Activated CD4-positive, alpha-beta T cell treated with anti-CD3 and anti-CD28 coated beads for 48 hours (primary cell): ENCODE data around the gene TCAF1.
A peak's percentile ranks its signal among the peaks of the same experiment; 100 is the strongest.

Experiments
- DNase-seq: peaks from one replicate; pipeline ENCODE4 v3.0.0-alpha.2; 2020

TCAF1 gene, protein sequence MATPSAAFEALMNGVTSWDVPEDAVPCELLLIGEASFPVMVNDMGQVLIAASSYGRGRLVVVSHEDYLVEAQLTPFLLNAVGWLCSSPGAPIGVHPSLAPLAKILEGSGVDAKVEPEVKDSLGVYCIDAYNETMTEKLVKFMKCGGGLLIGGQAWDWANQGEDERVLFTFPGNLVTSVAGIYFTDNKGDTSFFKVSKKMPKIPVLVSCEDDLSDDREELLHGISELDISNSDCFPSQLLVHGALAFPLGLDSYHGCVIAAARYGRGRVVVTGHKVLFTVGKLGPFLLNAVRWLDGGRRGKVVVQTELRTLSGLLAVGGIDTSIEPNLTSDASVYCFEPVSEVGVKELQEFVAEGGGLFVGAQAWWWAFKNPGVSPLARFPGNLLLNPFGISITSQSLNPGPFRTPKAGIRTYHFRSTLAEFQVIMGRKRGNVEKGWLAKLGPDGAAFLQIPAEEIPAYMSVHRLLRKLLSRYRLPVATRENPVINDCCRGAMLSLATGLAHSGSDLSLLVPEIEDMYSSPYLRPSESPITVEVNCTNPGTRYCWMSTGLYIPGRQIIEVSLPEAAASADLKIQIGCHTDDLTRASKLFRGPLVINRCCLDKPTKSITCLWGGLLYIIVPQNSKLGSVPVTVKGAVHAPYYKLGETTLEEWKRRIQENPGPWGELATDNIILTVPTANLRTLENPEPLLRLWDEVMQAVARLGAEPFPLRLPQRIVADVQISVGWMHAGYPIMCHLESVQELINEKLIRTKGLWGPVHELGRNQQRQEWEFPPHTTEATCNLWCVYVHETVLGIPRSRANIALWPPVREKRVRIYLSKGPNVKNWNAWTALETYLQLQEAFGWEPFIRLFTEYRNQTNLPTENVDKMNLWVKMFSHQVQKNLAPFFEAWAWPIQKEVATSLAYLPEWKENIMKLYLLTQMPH

DNA sequence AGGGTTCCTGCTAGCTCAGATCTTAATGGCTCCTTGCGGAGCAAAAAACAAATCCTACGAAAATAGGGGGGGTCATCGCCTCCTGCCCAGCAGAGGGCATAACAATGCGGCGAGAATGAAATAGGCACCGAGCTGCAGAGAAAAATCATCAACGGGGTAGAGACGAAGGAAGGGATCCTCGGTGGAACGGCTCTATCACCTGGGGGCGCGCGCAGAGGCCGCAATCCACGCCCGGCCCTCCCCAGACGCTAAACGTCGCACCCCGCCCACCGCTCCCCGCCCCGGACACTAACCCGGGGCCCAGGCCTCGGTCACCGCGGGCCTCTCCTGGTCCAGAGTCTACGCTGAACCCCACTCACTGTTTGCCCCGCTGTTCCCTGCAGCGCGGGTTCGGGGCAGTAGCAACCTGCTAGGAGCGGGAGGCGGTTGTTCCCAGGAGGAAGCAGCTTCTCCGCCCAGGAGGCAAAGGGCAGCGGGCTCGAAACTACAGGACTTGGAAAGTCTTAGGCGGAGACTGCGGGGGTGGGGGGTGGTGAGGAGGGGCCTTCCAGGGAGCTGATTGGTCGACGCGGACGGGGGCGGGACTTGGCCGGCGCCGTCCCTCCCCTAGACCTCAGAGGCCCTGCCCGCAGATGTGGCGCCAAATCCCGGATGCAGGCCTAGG lies at the start of gene TCAF1:
Gene TCAF1, minus strand, starts transcription at position 509 of the 664 bp plus-strand sequence. CDS start 25,568 bp downstream, outside the sequence.
- DNase-seq = peak; percentile 94

DNA sequence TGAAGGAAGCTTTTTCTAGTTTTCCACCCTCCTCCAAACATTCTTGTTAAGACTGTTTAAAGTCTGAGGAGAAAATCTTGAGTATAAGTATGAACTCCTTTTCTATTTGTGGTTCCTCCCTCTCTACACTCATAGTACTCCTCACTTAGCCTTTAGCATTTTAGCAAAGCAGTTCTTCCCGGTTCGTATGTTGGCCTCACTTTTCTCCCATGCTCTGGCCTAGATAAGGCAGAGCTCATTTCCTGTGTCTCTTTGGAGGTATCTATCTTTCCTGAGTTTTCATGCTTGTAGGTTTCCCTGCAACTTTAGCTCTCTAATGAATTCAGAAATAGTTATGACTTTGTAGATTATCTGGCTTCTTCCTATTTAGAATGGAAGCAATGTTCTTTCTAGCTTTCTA lies 46.8 kb upstream of the TCAF1 start:
- no peak for DNase-seq

DNA sequence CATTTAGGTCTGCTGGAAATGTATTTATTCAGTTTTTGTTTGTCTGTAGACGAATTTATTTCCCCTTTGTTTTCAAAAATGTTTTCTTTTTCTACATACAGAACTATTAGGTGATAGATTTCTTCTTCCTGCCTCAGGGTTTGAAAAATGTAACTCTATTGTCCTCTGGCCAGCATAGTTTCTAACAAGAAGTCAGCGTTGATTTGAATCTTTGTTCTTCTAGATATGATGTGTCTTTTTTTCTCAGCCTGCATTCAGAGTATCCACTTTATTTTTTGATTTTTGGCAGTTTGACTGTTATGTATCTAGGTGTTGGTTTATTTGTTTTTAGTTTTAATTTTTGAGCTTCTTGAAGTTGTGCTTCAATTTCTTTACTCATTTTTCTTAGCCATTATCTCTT lies 45.1 kb upstream of the TCAF1 start:
- no peak for DNase-seq

DNA sequence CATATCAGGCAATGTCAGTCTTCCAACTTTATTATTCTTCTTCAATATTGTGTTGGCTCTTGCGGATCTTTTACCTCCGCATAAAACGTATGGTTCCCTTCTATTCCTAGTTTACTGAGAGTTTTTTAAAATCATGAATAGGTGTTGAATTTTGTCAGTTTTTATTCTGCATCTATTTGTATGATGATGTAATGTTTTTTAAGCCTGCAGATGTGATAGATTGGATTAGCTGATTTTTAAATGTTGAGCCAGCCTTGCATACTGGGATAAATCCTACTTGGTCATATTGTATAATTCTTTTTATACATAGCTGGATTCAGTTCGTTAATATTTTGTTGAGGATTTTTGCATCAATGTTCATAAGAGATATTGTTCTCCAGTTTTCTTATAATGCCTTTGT lies 43.4 kb upstream of the TCAF1 start:
- DNase-seq = no peak

DNA sequence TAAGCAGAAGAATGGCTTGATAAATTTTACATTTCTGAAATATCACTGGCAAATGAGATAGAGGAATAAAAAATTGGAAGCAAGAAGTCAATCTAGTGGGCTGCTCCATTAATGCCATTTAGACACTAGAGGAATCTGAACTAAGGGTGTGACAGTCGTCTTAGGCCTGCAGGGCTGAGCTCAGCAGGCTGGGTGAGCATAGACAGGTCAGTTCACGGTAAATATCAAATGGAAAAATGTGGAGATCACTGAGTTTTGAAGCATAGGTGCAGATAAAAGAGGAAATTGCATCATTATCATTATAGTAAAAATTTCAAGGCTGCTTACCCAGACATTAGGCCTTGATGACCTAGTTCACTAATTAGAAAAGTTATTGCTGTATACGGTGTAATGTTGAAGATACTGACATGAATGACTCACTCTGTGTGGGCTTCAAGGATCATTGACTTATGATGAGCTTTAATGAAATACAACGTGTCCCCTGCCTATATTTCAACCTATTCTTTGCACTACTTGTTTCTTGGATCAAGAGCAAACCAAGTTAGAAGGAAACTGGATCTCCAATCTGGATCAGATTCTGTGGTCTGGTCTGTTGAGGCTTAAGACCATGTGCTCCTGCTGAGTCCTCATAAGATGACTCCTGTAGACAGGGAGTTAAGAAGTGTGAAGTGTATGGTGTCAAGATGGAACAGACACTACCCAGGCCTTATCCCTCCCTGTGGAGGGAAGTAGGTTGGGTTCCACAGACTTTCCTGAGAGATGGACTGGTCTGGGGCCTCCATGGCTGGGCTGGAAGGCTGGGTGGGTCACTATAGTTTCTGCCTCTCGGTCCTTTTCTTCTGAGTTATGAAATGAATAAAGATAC lies 36.6 kb upstream of the TCAF1 start:
- no peak for DNase-seq

DNA sequence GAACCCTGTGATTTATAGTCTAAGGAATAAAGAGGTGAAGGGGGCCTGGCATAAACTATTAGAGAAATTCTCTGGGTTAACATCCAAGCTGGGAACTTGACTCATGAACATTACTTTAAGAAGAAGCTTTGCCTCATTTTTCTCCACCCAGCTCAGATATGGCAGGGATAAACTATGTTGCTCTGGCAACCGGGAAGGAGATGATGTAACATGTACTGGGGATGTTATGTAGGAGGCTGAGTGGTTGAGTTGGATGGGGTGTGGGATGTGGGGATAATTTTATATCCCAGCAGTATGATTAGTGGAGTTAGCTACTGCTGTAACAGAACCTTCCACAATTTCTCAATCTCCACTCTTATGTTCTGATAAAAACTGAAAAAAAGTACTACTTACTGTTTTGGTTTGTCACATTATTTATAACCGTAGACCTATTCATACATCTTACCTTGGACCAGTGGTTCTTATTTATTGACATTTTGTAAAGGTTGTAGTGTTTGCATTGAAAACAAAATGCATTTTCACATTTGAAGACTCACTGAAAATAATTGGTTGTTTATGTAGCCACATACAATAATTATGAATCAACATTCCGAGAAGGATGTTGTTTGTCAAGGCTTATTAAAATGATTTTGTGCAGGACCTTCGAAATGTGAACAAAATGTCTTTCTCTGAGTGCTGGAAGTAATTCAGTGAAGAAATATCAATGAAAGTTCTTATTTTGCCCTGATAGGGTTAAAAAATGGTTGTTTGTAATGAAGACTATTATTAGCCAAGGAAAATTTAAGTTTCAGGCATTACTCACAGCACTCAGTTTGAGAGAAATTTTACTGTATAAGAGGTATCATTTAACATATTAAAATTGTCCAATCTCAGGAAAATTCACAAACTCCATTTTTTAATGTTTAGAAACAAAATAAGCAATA lies 34.4 kb upstream of the TCAF1 start:
- DNase-seq = no peak

DNA sequence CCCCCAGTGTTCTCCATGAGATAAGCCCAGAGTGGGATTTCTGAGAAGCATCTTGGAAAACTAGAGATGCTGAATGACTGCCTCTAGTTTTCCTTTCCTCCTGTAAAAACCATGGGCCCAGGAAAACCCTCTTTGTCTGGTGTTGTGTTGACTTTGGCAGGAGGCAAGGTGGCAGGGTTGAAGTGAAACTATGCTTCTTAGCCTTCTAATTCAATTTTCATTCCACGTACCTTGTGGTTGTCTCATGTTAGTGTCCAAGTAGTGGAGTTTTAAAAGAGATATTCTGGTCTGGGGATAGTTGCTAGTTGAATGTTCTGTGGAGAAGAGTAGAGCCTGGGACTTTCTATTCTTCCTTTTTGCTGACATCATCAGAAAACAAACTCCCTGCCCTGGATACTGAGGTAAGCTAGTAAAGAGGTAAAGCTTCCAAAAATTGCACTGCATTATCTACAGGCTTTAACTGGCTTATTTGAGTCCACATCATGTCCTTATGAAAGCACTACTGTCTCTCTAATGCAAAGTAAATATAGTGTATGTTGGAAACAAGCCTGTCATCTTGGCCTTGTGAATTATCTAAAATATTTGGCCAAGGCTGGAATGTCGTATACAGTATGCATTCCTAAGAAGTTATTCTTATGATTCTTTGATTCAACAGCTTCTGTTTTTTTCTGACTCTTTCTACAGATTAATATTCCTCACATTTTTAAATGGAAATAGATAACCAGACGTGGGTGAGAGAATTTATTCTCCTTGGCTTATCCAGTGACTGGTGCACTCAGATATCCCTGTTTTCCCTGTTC lies 32.8 kb upstream of the TCAF1 start, which contains the start of gene OR2F2:
Gene OR2F2, plus strand, starts transcription at position 708 of the 800 bp plus-strand sequence. Its CDS starts 0 bp downstream, at position 708.
- no peak for DNase-seq

DNA sequence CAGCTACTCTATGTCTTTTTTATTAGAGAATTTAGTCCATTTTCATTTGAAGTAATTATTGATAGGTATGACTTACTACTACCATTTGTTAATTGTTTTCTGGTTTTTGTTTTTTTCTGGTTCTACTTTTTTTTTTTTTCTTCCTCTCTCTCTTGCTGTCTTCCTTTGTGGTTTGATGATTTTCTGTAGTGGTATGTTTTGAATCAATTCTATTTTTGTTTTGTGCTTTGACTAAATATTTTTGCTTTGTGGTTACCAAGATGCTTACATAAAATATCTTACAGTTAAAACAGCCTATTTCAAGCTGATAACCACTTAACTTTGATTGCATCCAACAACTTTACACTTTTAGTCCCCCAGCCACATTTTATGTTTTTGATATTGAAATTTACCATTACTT lies 29.8 kb upstream of the TCAF1 start:
- no peak for DNase-seq

DNA sequence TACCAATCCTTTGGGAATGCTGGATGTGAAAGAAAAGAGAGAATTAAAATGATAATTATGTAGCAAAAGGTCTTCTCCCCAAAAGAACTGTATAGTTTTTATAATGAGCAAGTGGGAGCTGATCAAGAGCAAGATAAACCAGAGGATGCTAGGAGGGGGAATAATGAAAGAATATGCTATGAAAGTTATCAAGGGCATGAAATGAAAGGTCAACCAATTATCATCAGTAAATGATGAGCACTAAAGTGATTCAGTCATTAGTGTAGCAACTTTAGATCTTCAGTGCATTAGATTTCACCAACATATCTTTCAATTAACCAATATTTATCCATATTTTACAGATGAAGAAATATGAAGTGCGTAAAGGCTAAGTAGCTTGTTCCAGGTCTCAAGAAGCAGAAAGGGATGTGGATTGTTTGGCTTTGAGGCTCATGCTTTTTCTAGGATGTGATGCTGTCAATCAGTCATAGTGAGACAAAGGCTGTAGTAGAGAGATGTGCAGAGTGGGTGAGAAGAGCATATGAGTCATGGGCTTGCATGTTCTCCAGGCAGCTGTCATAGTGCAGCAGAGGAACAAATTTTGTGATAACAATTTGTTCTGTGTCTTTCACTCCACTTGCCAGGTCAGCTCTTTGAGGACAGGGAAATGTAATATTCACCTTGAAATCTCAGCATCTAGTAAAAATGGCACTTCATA lies 27.4 kb upstream of the TCAF1 start:
- DNase-seq = peak; percentile 24

DNA sequence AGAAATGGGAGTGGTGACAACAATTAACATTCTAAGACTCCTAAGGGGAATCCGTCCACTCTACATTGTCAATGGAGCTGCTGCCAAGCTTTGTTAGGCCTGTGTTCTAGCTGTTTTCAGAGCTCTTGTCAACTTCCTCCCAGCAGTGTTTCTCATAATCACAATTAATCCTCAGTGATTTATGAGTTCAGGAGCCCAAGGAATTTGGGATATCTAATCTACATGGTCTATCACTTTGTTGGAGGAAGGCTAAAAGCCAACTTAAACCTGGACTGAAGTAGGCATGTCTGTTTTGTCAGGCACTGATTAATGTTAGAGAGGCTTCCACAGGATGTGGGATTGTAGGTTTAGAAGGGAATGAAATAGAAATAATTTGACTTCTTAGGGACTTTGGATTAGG lies 22.9 kb upstream of the TCAF1 start:
- no peak for DNase-seq

DNA sequence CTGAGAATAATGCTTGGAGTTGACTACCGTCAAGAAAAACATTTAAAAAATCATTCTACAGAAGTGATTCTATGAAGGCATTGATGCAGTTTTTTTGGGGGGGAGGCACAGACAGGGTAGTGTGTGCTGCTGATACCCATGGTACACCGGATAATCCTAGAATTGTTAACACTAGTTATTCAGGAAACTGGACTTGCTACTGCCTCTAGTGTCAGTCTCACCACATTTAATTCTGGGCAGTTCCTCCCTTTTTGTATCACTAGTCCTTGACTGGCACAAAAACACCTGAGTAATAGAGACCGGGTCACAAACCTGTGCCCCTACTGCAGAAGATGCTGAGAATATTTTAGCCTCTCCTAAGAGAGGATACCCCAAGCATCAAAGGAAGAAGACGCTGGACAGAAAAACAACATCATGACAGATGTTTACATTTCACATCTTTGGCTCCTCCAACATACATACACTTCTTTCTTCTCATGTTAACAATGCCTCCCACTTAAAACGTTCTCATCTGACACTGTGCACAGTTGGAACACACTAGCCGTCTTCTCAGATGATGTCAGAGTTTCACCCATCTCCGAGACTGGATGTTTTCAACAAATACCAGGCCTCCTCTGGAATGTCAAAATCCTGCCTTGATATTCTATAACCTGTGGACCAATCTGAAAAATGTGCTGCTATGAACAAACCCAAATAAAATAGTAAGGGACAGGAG lies 13.1 kb upstream of the TCAF1 start:
- DNase-seq = no peak

DNA sequence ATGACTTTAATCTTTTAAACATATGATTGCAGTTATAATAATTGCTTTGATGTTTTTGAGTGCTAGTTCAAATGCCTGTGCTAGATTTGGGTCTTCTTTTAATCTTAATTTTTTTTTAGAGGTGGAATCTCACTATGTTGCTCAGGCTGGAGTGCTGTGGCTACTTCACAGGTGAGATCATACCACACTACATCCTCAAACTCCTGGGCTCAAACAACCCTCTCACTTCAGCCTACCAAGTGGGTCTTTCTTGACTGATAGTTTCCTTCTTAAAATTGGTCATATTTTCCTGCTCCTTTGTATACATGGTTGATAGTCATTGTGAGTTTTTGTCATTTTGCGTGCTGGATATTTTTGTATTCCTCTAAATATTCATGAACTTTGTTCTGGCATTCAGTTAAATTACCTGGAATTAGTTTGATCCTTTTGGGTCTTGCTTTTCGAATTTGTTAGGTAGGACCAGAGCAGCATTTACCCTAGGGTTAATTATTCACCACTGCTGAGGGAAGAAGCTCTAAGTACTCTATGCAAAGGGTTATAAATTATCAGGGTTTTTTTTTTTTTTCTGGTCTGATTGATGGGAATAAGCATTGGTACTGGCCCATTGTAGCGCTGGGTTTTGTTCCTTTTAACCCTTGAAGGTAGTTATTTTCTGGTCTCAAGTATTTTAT lies 12.1 kb upstream of the TCAF1 start:
- DNase-seq = no peak

DNA sequence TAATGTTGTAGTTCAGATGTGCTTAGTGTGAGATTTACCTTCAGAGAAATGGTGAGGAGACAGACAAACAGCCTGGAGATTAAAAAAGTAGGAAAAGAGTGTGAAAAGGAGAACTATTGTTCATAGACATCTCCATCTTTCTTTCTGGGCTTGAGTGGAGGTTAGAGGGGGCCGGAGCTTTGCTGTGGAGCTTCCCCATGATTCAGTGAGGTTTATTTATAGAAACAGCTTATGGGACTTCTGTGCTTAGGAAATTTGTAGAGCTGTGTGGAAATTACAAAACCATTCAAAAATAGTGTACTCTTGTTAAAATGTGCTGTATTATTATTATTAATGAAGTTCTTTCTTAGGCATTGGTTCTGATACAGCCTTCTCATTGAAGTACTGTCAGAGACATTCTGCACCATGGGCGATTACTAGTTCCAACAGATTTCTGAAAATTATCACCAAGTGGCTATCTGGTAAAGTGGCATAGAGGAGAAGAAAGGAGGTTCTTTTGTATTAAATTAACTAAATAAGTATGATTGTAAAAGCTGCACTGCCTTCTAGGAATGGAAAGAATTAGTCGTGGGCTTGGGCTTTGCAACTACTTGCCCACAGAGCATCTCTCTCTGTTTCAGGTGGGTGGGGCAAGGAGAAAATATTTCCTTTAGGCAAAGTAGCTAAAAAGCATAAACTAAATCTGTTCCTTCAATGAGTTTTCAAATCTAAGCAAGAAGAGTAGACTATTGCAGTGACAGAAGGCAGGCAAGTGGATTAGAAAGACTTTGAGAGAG lies 8.7 kb upstream of the TCAF1 start:
- no peak for DNase-seq

DNA sequence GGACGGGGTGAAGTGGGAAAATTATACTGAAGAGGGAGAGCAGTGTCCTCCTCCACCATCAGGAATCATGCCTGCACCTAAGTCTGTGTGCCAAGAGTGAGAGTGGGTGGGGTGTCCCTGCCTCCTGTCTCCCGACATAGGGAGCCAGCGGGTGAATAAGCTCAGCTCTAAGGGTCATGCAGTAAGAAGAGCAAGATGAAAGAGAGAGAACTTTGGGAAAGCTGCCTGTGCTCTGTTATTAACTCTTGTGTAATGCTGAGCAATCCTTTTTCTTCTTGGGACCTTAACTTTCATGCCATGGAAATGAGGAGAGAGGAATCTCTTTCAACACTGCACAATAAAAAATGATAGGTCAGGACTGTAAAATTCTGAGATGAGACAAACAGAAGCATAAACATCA lies 7.9 kb upstream of the TCAF1 start:
- no peak for DNase-seq

DNA sequence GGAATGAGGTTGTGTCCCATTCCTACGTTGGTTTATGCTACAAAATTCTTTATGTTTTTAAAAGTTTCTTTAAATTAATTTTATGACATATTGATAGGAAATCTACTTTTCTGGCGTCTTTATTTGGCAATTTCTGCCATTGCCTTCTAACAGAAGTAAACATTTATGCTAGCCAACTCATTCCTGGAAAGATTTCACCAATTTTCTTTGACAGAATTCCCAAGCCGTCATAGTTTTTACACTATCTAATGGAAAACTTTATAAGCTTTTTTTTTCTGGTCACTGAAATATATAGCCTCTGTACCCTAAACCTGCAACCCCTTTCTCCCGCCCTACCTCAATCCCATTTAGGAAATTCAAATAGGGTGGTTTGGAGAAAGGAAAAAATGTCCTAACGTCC lies 6.1 kb upstream of the TCAF1 start:
- no peak for DNase-seq

DNA sequence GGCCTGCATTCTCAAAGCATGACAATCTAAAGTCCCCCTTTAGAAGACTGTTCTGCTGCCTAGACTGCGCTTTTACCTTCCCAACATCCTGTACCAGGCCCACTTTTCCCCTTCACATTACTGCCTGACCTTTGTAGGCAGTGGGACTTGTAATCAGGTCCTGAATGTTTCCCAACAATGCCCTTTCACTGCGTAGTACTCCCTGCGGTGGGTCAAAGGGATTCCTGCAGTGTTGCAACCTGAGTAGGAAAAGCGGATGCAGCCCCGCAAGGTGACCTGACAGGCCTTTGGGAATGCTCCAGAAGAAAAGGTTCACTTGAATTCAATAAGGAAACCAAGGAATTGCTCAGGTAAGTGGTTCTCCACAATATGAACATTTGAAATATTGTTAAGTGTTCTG lies 4.9 kb upstream of the TCAF1 start:
- no peak for DNase-seq

DNA sequence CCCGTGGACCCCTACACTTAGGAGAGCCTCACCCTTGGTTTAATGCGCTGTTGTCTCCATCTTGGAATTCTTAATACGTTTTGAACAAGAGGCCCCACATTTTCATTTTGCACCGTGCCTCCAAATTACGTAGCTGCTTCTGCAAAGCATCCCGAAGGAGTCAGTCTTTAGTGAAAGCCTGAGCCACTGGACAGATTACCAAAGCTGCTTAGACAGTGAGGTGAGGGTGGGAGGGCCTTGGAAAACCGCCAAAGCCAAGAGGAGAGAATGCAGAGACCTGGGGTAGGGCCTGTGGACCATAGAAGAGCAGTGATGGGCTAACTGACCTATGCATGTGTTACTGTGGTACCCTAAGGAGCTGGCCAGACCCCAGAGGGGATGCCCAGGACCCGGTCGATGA lies 4.2 kb upstream of the TCAF1 start:
- DNase-seq = no peak

DNA sequence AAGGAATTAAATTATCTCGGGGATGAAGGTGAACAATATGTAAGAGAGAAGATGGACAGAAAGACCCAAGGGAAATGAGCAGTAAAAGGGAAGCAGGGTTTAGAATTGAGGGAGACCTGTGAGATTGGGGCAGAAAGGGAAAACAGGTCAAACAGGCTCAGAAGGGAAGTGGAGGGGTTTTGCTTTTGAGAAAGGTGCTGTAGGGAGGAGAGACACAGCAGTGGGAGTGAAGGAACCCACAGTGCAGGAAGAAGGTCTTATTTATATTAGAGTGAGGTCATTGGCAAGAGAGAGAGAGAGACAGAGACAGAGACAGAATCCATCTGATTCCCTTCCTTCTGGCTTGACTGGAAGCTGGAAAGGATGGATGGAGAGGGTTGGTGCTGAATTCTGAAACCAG lies 3.5 kb upstream of the TCAF1 start:
- no peak for DNase-seq
